Glomerular visceral epithelial cell (primary cell): ENCODE results near the gene TMEM222.

Experiments used
- DNase-seq: peaks from one replicate; pipeline ENCODE4 v3.0.0-alpha.2; 2016; ENCODE audit errors: extremely low spot score

The TMEM222 gene

GRCh38 chr1:27358038-27358927 is 36.3 kb downstream of the TMEM222 start:
- DNase-seq, result no peak

- no peak for DNase-seq
Observed at GRCh38 chr1:27358928-27359313, 37.0 kb downstream of the TMEM222 start.

GRCh38 chr1:27359822-27360158 is 37.8 kb downstream of the TMEM222 start:
- no peak for DNase-seq

- DNase-seq, result no peak
Observed at GRCh38 chr1:27360159-27361043, 38.4 kb downstream of the TMEM222 start.

GRCh38 chr1:27361044-27361402 is 39.1 kb downstream of the TMEM222 start:
- DNase-seq, result no peak

- no peak for DNase-seq
Observed at GRCh38 chr1:27361553-27361952, 39.6 kb downstream of the TMEM222 start.

- DNase-seq, result no peak
Observed at GRCh38 chr1:27363766-27364695, 42.1 kb downstream of the TMEM222 start.

GRCh38 chr1:27364696-27365371 is 42.9 kb downstream of the TMEM222 start:
- no peak for DNase-seq

GRCh38 chr1:27365372-27366112 is 43.6 kb downstream of the TMEM222 start:
- peak; percentile 91 for DNase-seq

GRCh38 chr1:27366113-27366410 is 44.1 kb downstream of the TMEM222 start:
- DNase-seq, result peak; percentile 82

GRCh38 chr1:27366411-27367159 is 44.6 kb downstream of the TMEM222 start, which contains the start of gene MAP3K6:
Gene MAP3K6, minus strand, starts transcription at chr1:27366961. Its CDS starts 364 bp downstream, at chr1:27366597.
- peak; percentile 85 for DNase-seq

GRCh38 chr1:27367160-27367650 is 45.2 kb downstream of the TMEM222 start:
- no peak for DNase-seq

- DNase-seq, result no peak
Observed at GRCh38 chr1:27368869-27369582, 47.1 kb downstream of the TMEM222 start.

- peak; percentile 41 for DNase-seq
Observed at GRCh38 chr1:27372022-27372807, 50.3 kb downstream of the TMEM222 start.

- DNase-seq, result no peak
Observed at GRCh38 chr1:27372808-27373690, 51.1 kb downstream of the TMEM222 start.

GRCh38 chr1:27374362-27375086 is 52.6 kb downstream of the TMEM222 start, which contains the start of gene FCN3:
Gene FCN3, minus strand, starts transcription at chr1:27374824. Its CDS starts 6 bp downstream, at chr1:27374818.
- no peak for DNase-seq
